MM.1S (cell line): ENCODE data around the gene TTLL5.

Experiments
- EZH2 ChIP-seq: fragments of 300-600 bp; sonication (generic); optimal IDR thresholded peaks from 2 replicates; pipeline ENCODE3; 2017; ENCODE audit warnings: low read depth, mild to moderate bottlenecking, antibody characterized with exemption, low read length, mixed read lengths
- TF ChIP-seq, protein P1 (sequence below): fragments of 300-600 bp; sonication (generic); IDR thresholded peaks from 2 replicates; pipeline ENCODE4 v1.5.1; 2016; ENCODE audit warnings: antibody characterized with exemption, low read length, mixed read lengths

DNA sequence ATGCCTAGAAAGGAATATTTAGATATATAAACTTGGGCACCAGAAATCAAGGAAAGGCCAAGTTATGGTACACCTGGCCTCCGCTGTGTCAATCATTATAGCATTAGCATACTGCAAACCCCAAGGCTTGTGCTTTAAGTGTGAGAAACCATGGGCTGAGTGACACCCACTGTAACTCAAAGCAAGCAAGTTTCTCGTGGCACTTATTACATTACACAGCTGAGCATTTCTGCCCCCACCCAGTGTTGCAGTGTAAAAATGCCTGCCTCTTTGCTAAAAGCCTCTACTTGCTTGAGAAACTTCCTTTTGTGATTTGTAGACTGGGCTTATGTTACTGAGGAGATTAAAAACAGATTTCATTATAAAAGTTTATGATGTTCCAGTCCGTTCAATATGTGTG is 198.7 kb downstream of the TTLL5 start:
- TF ChIP-seq, protein P1, sequence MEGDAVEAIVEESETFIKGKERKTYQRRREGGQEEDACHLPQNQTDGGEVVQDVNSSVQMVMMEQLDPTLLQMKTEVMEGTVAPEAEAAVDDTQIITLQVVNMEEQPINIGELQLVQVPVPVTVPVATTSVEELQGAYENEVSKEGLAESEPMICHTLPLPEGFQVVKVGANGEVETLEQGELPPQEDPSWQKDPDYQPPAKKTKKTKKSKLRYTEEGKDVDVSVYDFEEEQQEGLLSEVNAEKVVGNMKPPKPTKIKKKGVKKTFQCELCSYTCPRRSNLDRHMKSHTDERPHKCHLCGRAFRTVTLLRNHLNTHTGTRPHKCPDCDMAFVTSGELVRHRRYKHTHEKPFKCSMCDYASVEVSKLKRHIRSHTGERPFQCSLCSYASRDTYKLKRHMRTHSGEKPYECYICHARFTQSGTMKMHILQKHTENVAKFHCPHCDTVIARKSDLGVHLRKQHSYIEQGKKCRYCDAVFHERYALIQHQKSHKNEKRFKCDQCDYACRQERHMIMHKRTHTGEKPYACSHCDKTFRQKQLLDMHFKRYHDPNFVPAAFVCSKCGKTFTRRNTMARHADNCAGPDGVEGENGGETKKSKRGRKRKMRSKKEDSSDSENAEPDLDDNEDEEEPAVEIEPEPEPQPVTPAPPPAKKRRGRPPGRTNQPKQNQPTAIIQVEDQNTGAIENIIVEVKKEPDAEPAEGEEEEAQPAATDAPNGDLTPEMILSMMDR = no peak
- no peak for TF ChIP-seq EZH2
